Hepatocyte (in vitro differentiated cells): Measurements from ENCODE around the gene RELB. TPM values are rescaled to one million over a fixed set of nuclear protein-coding genes. Genes with fewer than 3 reads are reported as not detected.

Experiments
- DNase-seq: peaks from one replicate; pipeline ENCODE4 v3.0.0-alpha.2; 2016; ENCODE audit warnings: low spot score
- H2AFZ ChIP-seq: fragments of 200-600 bp; sonication (generic); 2 replicates; pipeline ENCODE4 v1.6.0; 2016; ENCODE audit warnings: antibody characterized with exemption, mild to moderate bottlenecking
- H3K27ac ChIP-seq: fragments of 200-600 bp; sonication (generic); 2 replicates; pipeline ENCODE4 v1.5.1; 2016; ENCODE audit warnings: mild to moderate bottlenecking
- H3K27me3 ChIP-seq: fragments of 200-600 bp; sonication (generic); 2 replicates; pipeline ENCODE4 v1.6.1; 2016
- H3K36me3 ChIP-seq: fragments of 200-600 bp; sonication (generic); replicated peaks from 2 replicates; pipeline ENCODE4 v1.5.1; 2016; ENCODE audit warnings: low read depth; ENCODE audit not compliant: insufficient read depth
- H3K4me1 ChIP-seq: fragments of 200-600 bp; sonication (generic); 2 replicates; pipeline ENCODE4 v1.5.1; 2016; ENCODE audit warnings: mild to moderate bottlenecking, moderate library complexity; ENCODE audit not compliant: insufficient read depth
- H3K4me2 ChIP-seq: fragments of 200-600 bp; sonication (generic); 2 replicates; pipeline ENCODE4 v1.6.0; 2016
- H3K4me3 ChIP-seq: fragments of 200-600 bp; sonication (generic); 2 replicates; pipeline ENCODE4 v1.5.1; 2016; ENCODE audit warnings: mild to moderate bottlenecking
- H3K79me2 ChIP-seq: fragments of 200-600 bp; sonication (generic); 2 replicates; pipeline ENCODE4 v1.6.0; 2017; ENCODE audit warnings: mild to moderate bottlenecking
- H3K9me2 ChIP-seq: fragments of 200-600 bp; sonication (generic); replicated peaks from 2 replicates; pipeline ENCODE4 v1.6.0; 2017; ENCODE audit warnings: mild to moderate bottlenecking; ENCODE audit not compliant: insufficient read depth
- H3K9me3 ChIP-seq: fragments of 200-600 bp; sonication (generic); 2 replicates; pipeline ENCODE4 v1.5.1; 2016; ENCODE audit warnings: low read depth, mild to moderate bottlenecking
- H4K20me1 ChIP-seq: fragments of 200-600 bp; sonication (generic); 2 replicates; pipeline ENCODE4 v1.6.0; 2016; ENCODE audit warnings: mild to moderate bottlenecking; ENCODE audit not compliant: insufficient read depth, poor library complexity, severe bottlenecking
- EZH2 ChIP-seq: fragments of 200-600 bp; sonication (generic); IDR thresholded peaks from 2 replicates; pipeline ENCODE4 v1.6.1; 2016; ENCODE audit warnings: antibody characterized with exemption, mild to moderate bottlenecking, borderline replicate concordance
- EZH2phosphoT487 ChIP-seq: fragments of 200-600 bp; sonication (generic); IDR thresholded peaks from one replicate; pipeline ENCODE4 v1.6.1; 2018; ENCODE audit warnings: antibody characterized with exemption, mild to moderate bottlenecking, low read depth, moderate library complexity; ENCODE audit not compliant: unreplicated experiment, severe bottlenecking
- WGBS: methylation state at CpG from one replicate; pipeline ENCODE4 v1.1.6; 2016; ENCODE audit warnings: low lambda C conversion rate; ENCODE audit errors: missing lambda C conversion rate; 5-methylcytosine and 5-hydroxymethylcytosine counted together
- polyA plus RNA-seq: library from polyadenylated mRNA; unstranded; fragments of >200 nt; fragmentation: Nextera tagmentation; extraction: Ambion mirVana; gene quantifications from 2 replicates; pipeline ENCODE4 v1.2.1, GENCODE V29; 2016
- total RNA-seq: library from RNA; depleted of rRNA; stranded (reverse); fragments of >200 nt; gene quantifications from 2 replicates; pipeline ENCODE4 v1.2.3, GENCODE V29; 2014
- TF ChIP-seq, protein P1 (sequence below): fragments of 200-600 bp; sonication (generic); IDR thresholded peaks from 2 replicates; pipeline ENCODE4 v1.5.1; 2016; ENCODE audit warnings: antibody characterized with exemption, mild to moderate bottlenecking; ENCODE audit not compliant: poor library complexity

The RELB gene
- total and polyA plus RNA-seq, 2 experiments from 2014 or later: 6.3 to 9.1 TPM

DNA sequence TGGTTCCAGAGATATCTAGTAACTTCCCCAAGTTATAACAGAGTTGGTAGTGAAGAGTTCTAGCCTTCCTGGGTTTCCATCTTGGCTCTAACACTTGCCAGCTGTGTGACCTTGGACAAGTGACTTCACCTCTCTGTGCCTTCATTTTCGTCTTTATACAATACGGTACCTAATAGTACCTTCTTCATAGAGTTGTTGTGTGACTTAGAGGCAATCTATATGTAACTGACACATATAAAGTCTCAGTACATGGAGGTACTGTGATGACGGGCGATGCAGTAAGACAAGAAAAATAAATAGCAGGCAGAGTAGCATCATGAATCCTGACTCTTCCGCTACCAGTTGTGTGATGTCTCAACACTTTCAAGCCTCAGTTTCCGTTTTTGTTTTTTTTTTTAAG is 29.6 kb downstream of the RELB start:
- H3K36me3 ChIP-seq: no peaks in the 10 kb centered on the region
- H3K79me2 ChIP-seq: no peaks in the 10 kb centered on the region
- no peaks in the 10 kb centered on the region for H3K9me2 ChIP-seq
- no peak overlapping the region for H3K4me2 ChIP-seq
- H3K27me3 ChIP-seq: no peaks in the 10 kb centered on the region
- DNase-seq: no peak
- no peaks in the 10 kb centered on the region for H4K20me1 ChIP-seq
- WGBS: 95% methylated on average over 6 of the region's 6 CpGs
- no peak overlapping the region for H3K4me3 ChIP-seq
- H2AFZ ChIP-seq: no peak overlapping the region
- H3K27ac ChIP-seq: no peak overlapping the region
- no peaks in the 10 kb centered on the region for H3K4me1 ChIP-seq
- H3K9me3 ChIP-seq: no peaks in the 10 kb centered on the region
- TF ChIP-seq, protein P1, sequence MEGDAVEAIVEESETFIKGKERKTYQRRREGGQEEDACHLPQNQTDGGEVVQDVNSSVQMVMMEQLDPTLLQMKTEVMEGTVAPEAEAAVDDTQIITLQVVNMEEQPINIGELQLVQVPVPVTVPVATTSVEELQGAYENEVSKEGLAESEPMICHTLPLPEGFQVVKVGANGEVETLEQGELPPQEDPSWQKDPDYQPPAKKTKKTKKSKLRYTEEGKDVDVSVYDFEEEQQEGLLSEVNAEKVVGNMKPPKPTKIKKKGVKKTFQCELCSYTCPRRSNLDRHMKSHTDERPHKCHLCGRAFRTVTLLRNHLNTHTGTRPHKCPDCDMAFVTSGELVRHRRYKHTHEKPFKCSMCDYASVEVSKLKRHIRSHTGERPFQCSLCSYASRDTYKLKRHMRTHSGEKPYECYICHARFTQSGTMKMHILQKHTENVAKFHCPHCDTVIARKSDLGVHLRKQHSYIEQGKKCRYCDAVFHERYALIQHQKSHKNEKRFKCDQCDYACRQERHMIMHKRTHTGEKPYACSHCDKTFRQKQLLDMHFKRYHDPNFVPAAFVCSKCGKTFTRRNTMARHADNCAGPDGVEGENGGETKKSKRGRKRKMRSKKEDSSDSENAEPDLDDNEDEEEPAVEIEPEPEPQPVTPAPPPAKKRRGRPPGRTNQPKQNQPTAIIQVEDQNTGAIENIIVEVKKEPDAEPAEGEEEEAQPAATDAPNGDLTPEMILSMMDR: no peak

DNA sequence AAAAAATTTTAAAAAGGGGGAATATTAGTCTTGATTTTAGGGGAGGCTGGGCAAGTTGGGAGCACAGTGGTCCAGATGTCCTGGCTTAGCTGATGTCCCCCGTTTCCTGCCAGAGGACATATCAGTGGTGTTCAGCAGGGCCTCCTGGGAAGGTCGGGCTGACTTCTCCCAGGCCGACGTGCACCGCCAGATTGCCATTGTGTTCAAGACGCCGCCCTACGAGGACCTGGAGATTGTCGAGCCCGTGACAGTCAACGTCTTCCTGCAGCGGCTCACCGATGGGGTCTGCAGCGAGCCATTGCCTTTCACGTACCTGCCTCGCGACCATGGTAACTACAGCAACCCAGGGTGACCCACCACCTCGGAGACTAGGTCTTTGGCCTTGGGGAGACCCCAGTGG is 31.2 kb downstream of the RELB start:
- no peaks in the 10 kb centered on the region for H3K27me3 ChIP-seq
- no peaks in the 10 kb centered on the region for H3K79me2 ChIP-seq
- H3K4me3 ChIP-seq: no peak overlapping the region
- H2AFZ ChIP-seq: no peak overlapping the region
- no peak overlapping the region for H3K4me2 ChIP-seq
- no peaks in the 10 kb centered on the region for H3K9me2 ChIP-seq
- no peak for DNase-seq
- no peaks in the 10 kb centered on the region for H4K20me1 ChIP-seq
- no peaks in the 10 kb centered on the region for H3K9me3 ChIP-seq
- no peaks in the 10 kb centered on the region for H3K4me1 ChIP-seq
- H3K27ac ChIP-seq: no peak overlapping the region
- 84% methylated on average over 18 of the region's 18 CpGs for WGBS
- no peaks in the 10 kb centered on the region for H3K36me3 ChIP-seq
- TF ChIP-seq EZH2phosphoT487 (no peak), EZH2 (no peak)
- TF ChIP-seq, protein P1: no peak

DNA sequence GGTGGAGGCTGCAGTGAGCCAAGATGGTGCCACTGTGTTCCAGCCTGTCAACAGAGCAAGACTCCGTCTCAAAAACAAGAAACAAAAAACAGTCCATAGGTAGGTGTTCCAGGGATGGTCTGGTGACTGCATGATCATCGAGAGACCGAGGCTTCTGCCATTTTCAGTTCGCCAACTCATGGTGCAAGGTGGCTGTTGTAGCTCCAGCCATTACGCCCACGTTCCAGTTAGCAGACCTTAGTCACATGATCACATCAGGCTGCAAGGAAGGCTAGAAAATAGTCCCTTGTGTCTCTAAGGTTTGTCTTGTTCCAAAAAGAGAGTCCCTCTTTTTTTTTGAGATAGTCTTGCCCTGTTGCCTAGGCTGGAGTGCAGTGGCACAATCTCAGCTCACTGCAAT is 34.5 kb downstream of the RELB start:
- 96% methylated on average over 6 of the region's 6 CpGs for WGBS
- H3K9me2 ChIP-seq: no peaks in the 10 kb centered on the region
- no peak overlapping the region for H3K27ac ChIP-seq
- H3K27me3 ChIP-seq: no peaks in the 10 kb centered on the region
- peaks cover 14% of the 10 kb centered on the region for H4K20me1 ChIP-seq
- H3K4me3 ChIP-seq: no peak overlapping the region
- no peak overlapping the region for H3K4me2 ChIP-seq
- no peak overlapping the region for H2AFZ ChIP-seq
- H3K9me3 ChIP-seq: no peaks in the 10 kb centered on the region
- H3K4me1 ChIP-seq: peaks cover 9% of the 10 kb centered on the region
- DNase-seq: no peak
- H3K36me3 ChIP-seq: no peaks in the 10 kb centered on the region
- TF ChIP-seq EZH2phosphoT487 (no peak), EZH2 (no peak)
- TF ChIP-seq, protein P1: no peak
- peaks cover 17% of the 10 kb centered on the region for H3K79me2 ChIP-seq
